ENCODE results near the gene POM121L2. TPM values are rescaled to one million over a fixed set of nuclear protein-coding genes. Genes with fewer than 3 reads are reported as not detected.
A peak's percentile ranks its signal among the peaks of the same experiment; 100 is the strongest.

POM121L2 gene
- total and polyA plus RNA-seq, 2 of the 13 experiments (the other 11 are each of a cell fraction or from before 2014, with no cell fraction given), result not detected

GRCh38 chr6:27295301-27296079 is 16.6 kb downstream of the POM121L2 start (continued):
- TF ChIP-seq, protein P1, sequence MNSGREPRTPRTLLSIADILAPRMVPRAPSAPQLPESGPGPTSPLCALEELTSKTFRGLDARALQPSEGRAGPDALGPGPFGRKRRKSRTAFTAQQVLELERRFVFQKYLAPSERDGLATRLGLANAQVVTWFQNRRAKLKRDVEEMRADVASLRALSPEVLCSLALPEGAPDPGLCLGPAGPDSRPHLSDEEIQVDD (CRISPR knock-in tag; IDR thresholded peaks at IDR 0.05; ENCODE audit: borderline replicate concordance), result no peak
- TF ChIP-seq ZNF282 (IDR thresholded peaks at IDR 0.05; ENCODE audit: partially characterized antibody) (no peak), FOXP4 (CRISPR knock-in tag; IDR thresholded peaks at IDR 0.05) (peak; percentile 43; the same call in 1 of the 2 replicates), ZNF101 (CRISPR knock-in tag; IDR thresholded peaks at IDR 0.05; ENCODE audit: borderline replicate concordance, low read depth) (no peak), SIX4 (CRISPR knock-in tag; IDR thresholded peaks at IDR 0.05) (0 out of 2 replicates have a peak, but pooled peaks have one; percentile 56), EED (CRISPR knock-in tag; IDR thresholded peaks at IDR 0.05) (no peak), ZNF7 (CRISPR knock-in tag; IDR thresholded peaks at IDR 0.05) (no peak), ZNF407 (CRISPR knock-in tag; IDR thresholded peaks at IDR 0.05; ENCODE audit: not compliant biosample characterization) (no peak), HOXA3 (CRISPR knock-in tag; IDR thresholded peaks at IDR 0.05) (peak; percentile 18; the same call in 1 of the 2 replicates), ZNF724P (CRISPR knock-in tag; IDR thresholded peaks at IDR 0.05; ENCODE audit: borderline replicate concordance) (no peak), KDM1A (CRISPR knock-in tag; IDR thresholded peaks at IDR 0.05) (0 out of 2 replicates have a peak, but pooled peaks have one; percentile 27), NFYB (CRISPR knock-in tag; IDR thresholded peaks at IDR 0.05) (no peak), THAP11 (CRISPR knock-in tag; IDR thresholded peaks at IDR 0.05) (peak; percentile 43; the same call in 1 of the 2 replicates), PTBP1 (IDR thresholded peaks at IDR 0.05; ENCODE audit: low read depth, low read length, poor library complexity, severe bottlenecking) (no peak), MZF1 (CRISPR knock-in tag; IDR thresholded peaks at IDR 0.05; ENCODE audit: borderline replicate concordance) (no peak)
- TF ChIP-seq, protein P2, sequence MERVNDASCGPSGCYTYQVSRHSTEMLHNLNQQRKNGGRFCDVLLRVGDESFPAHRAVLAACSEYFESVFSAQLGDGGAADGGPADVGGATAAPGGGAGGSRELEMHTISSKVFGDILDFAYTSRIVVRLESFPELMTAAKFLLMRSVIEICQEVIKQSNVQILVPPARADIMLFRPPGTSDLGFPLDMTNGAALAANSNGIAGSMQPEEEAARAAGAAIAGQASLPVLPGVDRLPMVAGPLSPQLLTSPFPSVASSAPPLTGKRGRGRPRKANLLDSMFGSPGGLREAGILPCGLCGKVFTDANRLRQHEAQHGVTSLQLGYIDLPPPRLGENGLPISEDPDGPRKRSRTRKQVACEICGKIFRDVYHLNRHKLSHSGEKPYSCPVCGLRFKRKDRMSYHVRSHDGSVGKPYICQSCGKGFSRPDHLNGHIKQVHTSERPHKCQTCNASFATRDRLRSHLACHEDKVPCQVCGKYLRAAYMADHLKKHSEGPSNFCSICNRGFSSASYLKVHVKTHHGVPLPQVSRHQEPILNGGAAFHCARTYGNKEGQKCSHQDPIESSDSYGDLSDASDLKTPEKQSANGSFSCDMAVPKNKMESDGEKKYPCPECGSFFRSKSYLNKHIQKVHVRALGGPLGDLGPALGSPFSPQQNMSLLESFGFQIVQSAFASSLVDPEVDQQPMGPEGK (CRISPR knock-in tag; IDR thresholded peaks at IDR 0.05), result 0 out of 2 replicates have a peak, but pooled peaks have one; percentile 11

Measured in HepG2 (cell line).